OCI-LY7 (cell line): Measurements from ENCODE around the gene MUC5B. TPM values are rescaled to one million over a fixed set of nuclear protein-coding genes. Genes with fewer than 3 reads are reported as not detected.

Experiments used
- BruUV-seq: library from RNA; stranded (reverse); fragments of 400-500 nt; replicated peaks from 2 replicates; lab custom pipeline; 2021; lab: Mats Ljungman, UMichigan
- CTCF ChIA-PET: fragments of 300-600 bp; sonication (Branson Sonifier 250); formaldehyde crosslinking; loops from one replicate; lab custom pipeline; 2022; ENCODE audit warnings: antibody characterized with exemption; ENCODE audit not compliant: unreplicated experiment; lab: Charles Lee
- POLR2A ChIA-PET: fragments of 300-600 bp; sonication (Branson Sonifier 250); formaldehyde crosslinking; loops from one replicate; lab custom pipeline; 2022; ENCODE audit warnings: antibody characterized with exemption; lab: Charles Lee
- DNase-seq: peaks from one replicate; pipeline ENCODE4 v3.0.0-alpha.2; 2015; ENCODE audit warnings: low spot score
- H2AFZ ChIP-seq: fragments of 200-600 bp; sonication (generic), shearing (Covaris generic); 2 replicates; pipeline ENCODE4 v1.6.1; 2014; ENCODE audit warnings: mild to moderate bottlenecking, antibody characterized with exemption, low read length, moderate library complexity
- H3K27ac ChIP-seq: fragments of 200-600 bp; sonication (generic); 2 replicates; pipeline ENCODE4 v1.5.1; 2014; ENCODE audit warnings: mixed run types, low read depth, mild to moderate bottlenecking, moderate library complexity, low read length, inconsistent platforms; ENCODE audit not compliant: poor library complexity, severe bottlenecking
- H3K36me3 ChIP-seq: fragments of 200-600 bp; sonication (generic); 2 replicates; pipeline ENCODE4 v1.6.1; 2014; ENCODE audit warnings: mild to moderate bottlenecking, antibody characterized with exemption, low read length, moderate library complexity, mixed read lengths; ENCODE audit not compliant: insufficient read depth
- H3K4me1 ChIP-seq: fragments of 200-600 bp; sonication (generic); 2 replicates; pipeline ENCODE4 v1.5.1; 2014; ENCODE audit warnings: mild to moderate bottlenecking, low read length; ENCODE audit not compliant: insufficient read depth, poor library complexity, severe bottlenecking
- H3K4me2 ChIP-seq: fragments of 200-600 bp; sonication (generic); 2 replicates; pipeline ENCODE4 v1.6.1; 2014; ENCODE audit warnings: mild to moderate bottlenecking, low read length
- H3K4me3 ChIP-seq: fragments of 200-600 bp; sonication (generic); 2 replicates; pipeline ENCODE4 v1.5.1; 2014; ENCODE audit warnings: mild to moderate bottlenecking, low read depth, low read length; ENCODE audit not compliant: poor library complexity, severe bottlenecking
- H3K79me2 ChIP-seq: fragments of 200-600 bp; sonication (generic); 2 replicates; pipeline ENCODE4 v1.6.1; 2016; ENCODE audit warnings: low read depth, mild to moderate bottlenecking, low read length, moderate library complexity, mixed read lengths; ENCODE audit not compliant: insufficient read depth
- H3K9me2 ChIP-seq: fragments of 200-600 bp; sonication (generic); 2 replicates; pipeline ENCODE4 v1.6.1; 2016; ENCODE audit warnings: mild to moderate bottlenecking, low read length, mixed read lengths; ENCODE audit not compliant: insufficient read depth
- H3K9me3 ChIP-seq: fragments of 200-600 bp; sonication (generic); 2 replicates; pipeline ENCODE4 v1.6.1; 2014; ENCODE audit warnings: mild to moderate bottlenecking, mixed run types, low read length, mixed read lengths
- H4K20me1 ChIP-seq: fragments of 200-600 bp; sonication (generic); 2 replicates; pipeline ENCODE4 v1.6.1; 2014; ENCODE audit warnings: mild to moderate bottlenecking, antibody characterized with exemption, low read length, moderate library complexity, mixed read lengths; ENCODE audit not compliant: insufficient read depth
- EZH2phosphoT487 ChIP-seq: fragments of 200-600 bp; sonication (generic); IDR thresholded peaks from 2 replicates; pipeline ENCODE4 v1.6.1; 2018; ENCODE audit warnings: low read depth, borderline replicate concordance, mild to moderate bottlenecking, mixed run types, antibody characterized with exemption, low read length, moderate library complexity, mixed read lengths
- intact Hi-C: fragments of 100-400 bp; cut with micrococcal nuclease; formaldehyde crosslinking; loops from one replicate; pipeline ENCODE4 v1.10.0; 2022; ENCODE audit not compliant: unreplicated experiment
- total RNA-seq, 2 experiments: library from RNA; depleted of rRNA in 1 of 2; stranded (reverse); fragments of >200 nt in 1 of 2; shearing (Covaris generic) in 1 of 2; gene quantifications; 2 replicates each; pipeline ENCODE4 v1.2.3, GENCODE V29; 2014 to 2022
- TF ChIP-seq, protein P1 (sequence below): fragments of 200-600 bp; sonication (generic); conservative IDR thresholded peaks from 2 replicates; pipeline ENCODE4 v1.5.1; 2014; ENCODE audit warnings: mild to moderate bottlenecking, antibody characterized with exemption, low read length, moderate library complexity, mixed read lengths

The MUC5B gene
- total RNA-seq, 2 experiments from 2014 or later: under 0.01 TPM; not detected in 1

GRCh38 chr11:1232021-1232882, 9.4 kb downstream of the MUC5B start:
- CTCF ChIA-PET: no interaction called here
- H2AFZ ChIP-seq: no peak overlapping the region
- no peaks in the 10 kb centered on the region for H3K36me3 ChIP-seq
- no peak overlapping the region for H3K4me2 ChIP-seq
- no peaks in the 10 kb centered on the region for H3K9me3 ChIP-seq
- no peaks in the 10 kb centered on the region for H3K79me2 ChIP-seq
- POLR2A ChIA-PET: no interaction called here
- TF ChIP-seq, protein P1, sequence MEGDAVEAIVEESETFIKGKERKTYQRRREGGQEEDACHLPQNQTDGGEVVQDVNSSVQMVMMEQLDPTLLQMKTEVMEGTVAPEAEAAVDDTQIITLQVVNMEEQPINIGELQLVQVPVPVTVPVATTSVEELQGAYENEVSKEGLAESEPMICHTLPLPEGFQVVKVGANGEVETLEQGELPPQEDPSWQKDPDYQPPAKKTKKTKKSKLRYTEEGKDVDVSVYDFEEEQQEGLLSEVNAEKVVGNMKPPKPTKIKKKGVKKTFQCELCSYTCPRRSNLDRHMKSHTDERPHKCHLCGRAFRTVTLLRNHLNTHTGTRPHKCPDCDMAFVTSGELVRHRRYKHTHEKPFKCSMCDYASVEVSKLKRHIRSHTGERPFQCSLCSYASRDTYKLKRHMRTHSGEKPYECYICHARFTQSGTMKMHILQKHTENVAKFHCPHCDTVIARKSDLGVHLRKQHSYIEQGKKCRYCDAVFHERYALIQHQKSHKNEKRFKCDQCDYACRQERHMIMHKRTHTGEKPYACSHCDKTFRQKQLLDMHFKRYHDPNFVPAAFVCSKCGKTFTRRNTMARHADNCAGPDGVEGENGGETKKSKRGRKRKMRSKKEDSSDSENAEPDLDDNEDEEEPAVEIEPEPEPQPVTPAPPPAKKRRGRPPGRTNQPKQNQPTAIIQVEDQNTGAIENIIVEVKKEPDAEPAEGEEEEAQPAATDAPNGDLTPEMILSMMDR: no peak
- TF ChIP-seq EZH2phosphoT487: no peak
- intact Hi-C loops: no loop called here
- no peak for DNase-seq
- H4K20me1 ChIP-seq: no peaks in the 10 kb centered on the region
- H3K4me1 ChIP-seq: no peaks in the 10 kb centered on the region
- no peak overlapping the region for H3K27ac ChIP-seq
- no peaks in the 10 kb centered on the region for H3K9me2 ChIP-seq
- no TSS peak for BruUV-seq
- H3K4me3 ChIP-seq: no peak overlapping the region

- TF ChIP-seq, protein P1: no peak
- H3K36me3 ChIP-seq: no peaks in the 10 kb centered on the region
- DNase-seq: no peak
- H2AFZ ChIP-seq: no peak overlapping the region
- no peak overlapping the region for H3K27ac ChIP-seq
- no peak overlapping the region for H3K4me3 ChIP-seq
- ChIA-PET POLR2A (no interaction called here), CTCF (no interaction called here)
- no TSS peak for BruUV-seq
- no peaks in the 10 kb centered on the region for H3K4me1 ChIP-seq
- H3K9me3 ChIP-seq: no peaks in the 10 kb centered on the region
- intact Hi-C loops: no loop called here
- no peaks in the 10 kb centered on the region for H3K79me2 ChIP-seq
- no peak overlapping the region for H3K4me2 ChIP-seq
- no peaks in the 10 kb centered on the region for H4K20me1 ChIP-seq
- no peaks in the 10 kb centered on the region for H3K9me2 ChIP-seq
Observed at GRCh38 chr11:1232883-1233321, 10.0 kb downstream of the MUC5B start.

- Histone ChIP-seq H3K4me1 (no peaks in the 10 kb centered on the region), H3K4me2 (no peak overlapping the region), H3K27ac (no peak overlapping the region), H3K9me2 (no peaks in the 10 kb centered on the region), H3K79me2 (no peaks in the 10 kb centered on the region), H3K4me3 (no peak overlapping the region), H4K20me1 (no peaks in the 10 kb centered on the region), H2AFZ (no peak overlapping the region), H3K36me3 (no peaks in the 10 kb centered on the region), H3K9me3 (no peaks in the 10 kb centered on the region)
- DNase-seq: no peak
- intact Hi-C loops: no loop called here
- TF ChIP-seq, protein P1: no peak
- no peak for TF ChIP-seq EZH2phosphoT487
- CTCF ChIA-PET: no interaction called here
- BruUV-seq: no TSS peak
- POLR2A ChIA-PET: no interaction called here
Observed at GRCh38 chr11:1233351-1234053, 10.6 kb downstream of the MUC5B start.
